PC-3 (cell line): ENCODE results near the gene ZSCAN5A. TPM values are rescaled to one million over a fixed set of nuclear protein-coding genes. Genes with fewer than 3 reads are reported as not detected.

Source experiments
- ATAC-seq: fragments of 200-7000 bp; cut with Tn5 transposase; 2 replicates; pipeline ENCODE4 v1.9.1; 2020; ENCODE audit warnings: mild to moderate bottlenecking, moderate library complexity
- Bru-seq: library from RNA; stranded (reverse); fragments of 400-500 nt; gene quantifications from one replicate; lab custom pipeline; 2021; lab: Mats Ljungman, UMichigan
- BruChase-seq, 2 experiments: library from RNA; stranded (reverse); fragments of 400-500 nt; gene quantifications; one replicate each; lab custom pipeline; 2021; lab: Mats Ljungman, UMichigan
- BruUV-seq: library from RNA; stranded (reverse); fragments of 400-500 nt; replicated peaks from 2 replicates; lab custom pipeline; 2021; lab: Mats Ljungman, UMichigan
- CTCF ChIA-PET: fragments of 300-600 bp; sonication (Branson Sonifier 250); formaldehyde crosslinking; loops from one replicate; lab custom pipeline; 2022; ENCODE audit warnings: antibody characterized with exemption; lab: Charles Lee
- POLR2A ChIA-PET: fragments of 300-600 bp; sonication (Branson Sonifier 250); formaldehyde crosslinking; loops from one replicate; lab custom pipeline; 2022; ENCODE audit warnings: antibody characterized with exemption; ENCODE audit not compliant: unreplicated experiment; lab: Charles Lee
- DNase-seq: peaks from one replicate; pipeline ENCODE4 v3.0.0-alpha.2; 2015
- H2AFZ ChIP-seq: fragments of 300-600 bp; sonication (generic); 2 replicates; pipeline ENCODE4 v1.6.0; 2016; ENCODE audit warnings: antibody characterized with exemption, low read length
- H3F3A ChIP-seq: fragments of 300-600 bp; sonication (generic); one replicate; pipeline ENCODE4 v1.6.0; 2017; ENCODE audit warnings: antibody characterized with exemption, low read length, control low read depth, mild to moderate bottlenecking; ENCODE audit not compliant: unreplicated experiment
- H3K27ac ChIP-seq: fragments of 300-600 bp; sonication (generic); 2 replicates; pipeline ENCODE4 v1.5.1; 2016; ENCODE audit warnings: mild to moderate bottlenecking, low read length
- H3K27me3 ChIP-seq: fragments of 300-600 bp; sonication (generic); 2 replicates; pipeline ENCODE4 v1.6.1; 2016; ENCODE audit warnings: low read length, mixed read lengths
- H3K36me3 ChIP-seq: fragments of 300-600 bp; sonication (generic); 2 replicates; pipeline ENCODE4 v1.6.1; 2016; ENCODE audit warnings: low read depth, mixed run types, low read length, mixed read lengths
- H3K4me1 ChIP-seq: fragments of 300-600 bp; sonication (generic); 2 replicates; pipeline ENCODE4 v1.5.1; 2016; ENCODE audit warnings: low read length; ENCODE audit not compliant: insufficient read depth
- H3K4me2 ChIP-seq: fragments of 300-600 bp; sonication (generic); 2 replicates; pipeline ENCODE4 v1.6.0; 2016; ENCODE audit warnings: low read length
- H3K4me3 ChIP-seq: fragments of 300-600 bp; sonication (generic); 2 replicates; pipeline ENCODE4 v1.5.1; 2016; ENCODE audit warnings: mild to moderate bottlenecking, low read length, mixed read lengths
- H3K79me2 ChIP-seq: fragments of 300-600 bp; sonication (generic); 2 replicates; pipeline ENCODE4 v1.6.1; 2017; ENCODE audit warnings: low read length, mixed read lengths
- H3K9ac ChIP-seq: fragments of 300-600 bp; sonication (generic); 2 replicates; pipeline ENCODE4 v1.6.0; 2016; ENCODE audit warnings: mild to moderate bottlenecking, low read length
- H3K9me2 ChIP-seq: fragments of 300-600 bp; sonication (generic); replicated peaks from 2 replicates; pipeline ENCODE4 v1.6.1; 2016; ENCODE audit warnings: mixed run types, low read length, mixed read lengths
- H3K9me3 ChIP-seq: fragments of 300-600 bp; sonication (generic); 2 replicates; pipeline ENCODE4 v1.6.1; 2016; ENCODE audit warnings: low read length, mixed read lengths
- H4K20me1 ChIP-seq: fragments of 300-600 bp; sonication (generic); 2 replicates; pipeline ENCODE4 v1.6.1; 2016; ENCODE audit warnings: low read length, mixed read lengths
- CTCF ChIP-seq: fragments of 300-600 bp; sonication (generic); conservative IDR thresholded peaks from 2 replicates; pipeline ENCODE4 v1.5.1; 2017; ENCODE audit warnings: antibody characterized with exemption, low read depth, mild to moderate bottlenecking, low read length
- EZH2 ChIP-seq: fragments of 300-600 bp; sonication (generic); IDR thresholded peaks from one replicate; pipeline ENCODE4 v1.6.1; 2017; ENCODE audit warnings: antibody characterized with exemption, mild to moderate bottlenecking, low read length; ENCODE audit not compliant: unreplicated experiment
- EZH2phosphoT487 ChIP-seq: fragments of 300-600 bp; sonication (generic); IDR thresholded peaks from 2 replicates; pipeline ENCODE4 v1.6.1; 2018; ENCODE audit warnings: mild to moderate bottlenecking, antibody characterized with exemption, low read length, borderline replicate concordance
- intact Hi-C: fragments of 100-400 bp; cut with micrococcal nuclease; formaldehyde crosslinking; loops from 2 replicates; pipeline ENCODE4 v1.9.0; 2023
- long read RNA-seq: library from polyadenylated mRNA; unstranded; transcript quantifications from one replicate; pipeline ENCODE4 v2.0.0, GENCODE V29; 2021; ENCODE audit not compliant: unreplicated experiment
- total RNA-seq: library from RNA; depleted of rRNA; stranded (reverse); fragments of >200 nt; gene quantifications from 2 replicates; pipeline ENCODE4 v1.2.3, GENCODE V29; 2014; rRNA removed

ZSCAN5A gene
- total RNA-seq (17.2 and 23.7 TPM in 2 replicates), Bru-seq, nascent RNA (percentile 69 among the genes with signal in this experiment), BruChase-seq, experiment 1, labeled RNA remaining after a 6-hour chase (percentile 59 among the genes with signal in this experiment), BruChase-seq, experiment 2, labeled RNA remaining after a 2-hour chase (percentile 66 among the genes with signal in this experiment)
- long read RNA-seq, partial matches to known transcripts, result 0 of 24 reads
- long read RNA-seq, other reads (novel, unspliced or antisense), result 23 of 24 reads

GRCh38 chr19:56314381-56315076, at the start of gene ZSCAN5A:
Gene ZSCAN5A, minus strand, starts transcription at chr19:56314839. Its CDS starts 89,793 bp downstream, at chr19:56225046.
- Histone ChIP-seq H3K9me2 (no peaks in the 10 kb centered on the region), H3K9me3 (no peaks in the 10 kb centered on the region), H3K79me2 (peaks cover 4% of the 10 kb centered on the region), H3K4me1 (peaks cover 11% of the 10 kb centered on the region), H3K27ac (peak within 1 kb of the TSS; percentile 81), H4K20me1 (no peaks in the 10 kb centered on the region), H3K36me3 (no peaks in the 10 kb centered on the region; the same call in 1 of the 2 replicates), H3K4me2 (peak within 1 kb of the TSS; percentile 85), H2AFZ (peak within 1 kb of the TSS; percentile 91), H3F3A (no peaks in the 10 kb centered on the region), H3K9ac (peak within 1 kb of the TSS; percentile 85), H3K27me3 (peaks cover 2% of the 10 kb centered on the region; the same call in 1 of the 2 replicates), H3K4me3 (peak within 1 kb of the TSS; percentile 72)
- TF ChIP-seq CTCF, result no peak
- no peak for TF ChIP-seq EZH2phosphoT487
- TF ChIP-seq EZH2, result no peak
- intact Hi-C loops, result loop anchor here (1.0 kb wide), 1 partner anchor 173 kb away; the partner anchor contains the start of gene ZNF444
- DNase-seq (peak; percentile 97), ATAC-seq (peak; percentile 81)
- CTCF ChIA-PET, result interaction anchor here (0.6 to 2.1 kb wide), 3 partner anchors 19 to 62 kb away, joined by 3 to 26 read pairs (median 12); no protein-coding TSS in a partner anchor
- POLR2A ChIA-PET, result interaction anchor here (0.6 to 0.7 kb wide), 3 partner anchors 61 to 667 kb away, joined by 4 read pairs; no protein-coding TSS in a partner anchor
- BruUV-seq, result no TSS peak

GRCh38 chr19:56360841-56361240, 46.2 kb upstream of the ZSCAN5A start:
- H3K9me2 ChIP-seq, result no peaks in the 10 kb centered on the region
- H2AFZ ChIP-seq, result no peak overlapping the region
- H3K9me3 ChIP-seq, result peaks cover 45% of the 10 kb centered on the region; the same call in 1 of the 2 replicates
- no peaks in the 10 kb centered on the region for H3K36me3 ChIP-seq
- intact Hi-C loops, result no loop called here
- H3K4me3 ChIP-seq, result no peak overlapping the region
- H4K20me1 ChIP-seq, result no peaks in the 10 kb centered on the region
- H3K9ac ChIP-seq, result no peak overlapping the region
- CTCF ChIA-PET, result no interaction called here
- no peak overlapping the region for H3K27ac ChIP-seq
- POLR2A ChIA-PET, result no interaction called here
- H3K4me2 ChIP-seq, result no peak overlapping the region
- no peaks in the 10 kb centered on the region for H3K27me3 ChIP-seq
- no peaks in the 10 kb centered on the region for H3F3A ChIP-seq
- no peaks in the 10 kb centered on the region for H3K4me1 ChIP-seq
- TF ChIP-seq EZH2 (no peak), CTCF (no peak), EZH2phosphoT487 (no peak)
- BruUV-seq, result no TSS peak
- ATAC-seq (no peak), DNase-seq (no peak)
- H3K79me2 ChIP-seq, result no peaks in the 10 kb centered on the region
